HG02938 (cell line): ENCODE results near the gene SMAD3.
"Not testable (repeated sequence)": the region's sequence is repeated elsewhere in the genome, so short reads cannot be mapped to it uniquely, and the experiment has no call there.

ENCODE experiments used
- ATAC-seq: cut with Tn5 transposase; IDR thresholded peaks from one replicate; pipeline ENCODE4 v1.9.1; 2021; ENCODE audit warnings: mild to moderate bottlenecking, moderate library complexity; ENCODE audit not compliant: unreplicated experiment

SMAD3 gene

DNA sequence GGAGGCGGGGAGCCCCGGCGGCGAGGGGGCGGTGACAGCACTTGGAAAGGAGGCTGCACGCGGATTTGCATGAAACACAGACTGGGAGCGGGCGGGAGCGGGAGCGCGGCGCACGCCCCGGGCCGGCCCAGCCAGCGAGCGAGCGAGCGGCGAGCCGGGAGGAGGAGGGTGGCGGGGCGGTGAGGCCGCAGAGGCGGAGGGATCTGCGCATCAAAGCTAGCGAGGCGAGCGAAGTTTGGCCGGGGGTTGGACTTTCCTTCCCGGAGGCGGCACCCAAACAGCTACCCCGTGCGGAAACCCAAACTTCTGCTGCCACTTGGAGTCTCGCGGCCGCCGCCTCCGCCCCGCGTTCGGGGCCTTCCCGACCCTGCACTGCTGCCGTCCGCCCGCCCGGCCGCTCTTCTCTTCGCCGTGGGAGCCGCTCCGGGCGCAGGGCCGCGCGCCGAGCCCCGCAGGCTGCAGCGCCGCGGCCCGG lies at the start of gene SMAD3:
Gene SMAD3, plus strand, starts transcription at position 72 of the 475 bp plus-strand sequence. CDS start 553 bp downstream, outside the sequence.
- peak; percentile 54 for ATAC-seq

DNA sequence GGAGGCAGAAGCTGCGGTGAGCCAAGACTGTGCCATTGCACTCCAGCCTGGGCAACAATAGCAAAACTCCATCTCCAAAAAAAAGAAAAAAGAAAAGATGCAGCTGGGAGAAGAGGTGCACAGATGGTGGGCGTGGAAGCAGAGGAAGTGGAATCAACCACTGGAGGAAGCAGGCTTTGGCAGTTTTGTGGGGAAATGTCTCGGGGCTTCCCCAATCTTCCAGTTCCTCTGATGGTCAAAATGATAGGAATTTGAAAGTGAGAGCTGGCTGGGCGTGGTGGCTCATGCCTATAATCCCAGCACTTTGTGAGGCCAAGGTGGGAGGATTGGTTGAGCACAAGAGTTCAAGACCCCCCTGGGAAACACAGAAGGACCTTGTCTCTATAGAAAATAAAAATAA lies 48.1 kb upstream of the SMAD3 start:
- ATAC-seq, result no peak

DNA sequence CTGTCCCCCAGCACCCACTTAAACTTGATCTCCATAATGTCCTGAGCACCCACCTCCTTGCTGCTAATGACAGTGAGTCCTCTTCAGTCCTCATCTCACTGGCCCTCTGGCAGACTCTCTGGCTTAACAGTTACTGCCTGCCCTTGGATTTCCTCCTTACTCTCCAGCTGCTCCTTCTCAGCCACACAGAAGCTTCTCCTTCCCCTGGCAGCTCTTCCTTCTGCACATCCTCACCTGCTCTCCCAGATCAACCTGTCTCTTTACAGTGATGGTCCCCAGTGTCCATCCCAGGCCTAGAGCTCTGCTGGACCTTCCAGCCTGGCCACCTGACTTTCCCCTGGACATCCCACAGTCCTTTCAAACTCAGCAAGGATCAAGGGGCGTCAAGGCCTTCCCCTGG lies 47.4 kb upstream of the SMAD3 start:
- ATAC-seq, result no peak

DNA sequence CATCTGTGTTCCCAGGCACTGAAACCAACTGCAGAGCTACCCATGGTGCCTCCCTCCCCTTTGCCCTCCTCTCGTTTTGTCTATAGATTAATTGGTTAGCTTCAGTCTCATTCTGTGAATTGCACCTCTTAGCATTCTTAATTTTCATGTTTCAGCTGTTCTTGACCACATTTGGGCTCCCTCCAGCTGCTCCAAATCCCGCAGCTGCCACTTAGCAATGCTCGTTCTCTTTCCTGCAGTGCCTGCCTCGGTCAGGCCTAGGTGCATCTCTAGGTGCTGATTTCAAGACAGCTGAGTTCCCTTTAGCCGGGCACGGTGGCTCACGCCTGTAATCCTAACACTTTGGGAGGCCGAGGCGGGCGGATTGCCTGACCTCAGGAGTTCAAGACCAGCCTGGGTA lies 47.0 kb upstream of the SMAD3 start:
- ATAC-seq, result no peak

DNA sequence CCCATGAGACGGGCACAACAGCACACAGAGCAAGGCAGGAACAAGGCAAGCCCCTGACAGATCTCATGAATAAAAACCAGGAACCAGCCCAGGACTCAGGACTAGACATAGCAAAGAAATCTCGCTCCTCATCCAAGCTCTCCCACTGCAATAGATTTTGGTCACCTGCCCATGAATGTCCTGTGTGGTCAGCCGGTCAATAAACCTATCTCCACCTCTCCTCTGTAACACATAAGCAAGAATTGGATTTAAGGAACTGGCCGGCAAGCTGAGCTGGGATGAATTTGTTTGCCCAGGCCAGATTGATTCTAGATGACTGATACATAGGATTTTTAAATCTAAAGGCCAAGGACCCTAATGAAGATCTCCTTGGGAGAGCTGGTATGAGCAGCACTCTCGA lies 46.3 kb upstream of the SMAD3 start:
- ATAC-seq, result no peak

DNA sequence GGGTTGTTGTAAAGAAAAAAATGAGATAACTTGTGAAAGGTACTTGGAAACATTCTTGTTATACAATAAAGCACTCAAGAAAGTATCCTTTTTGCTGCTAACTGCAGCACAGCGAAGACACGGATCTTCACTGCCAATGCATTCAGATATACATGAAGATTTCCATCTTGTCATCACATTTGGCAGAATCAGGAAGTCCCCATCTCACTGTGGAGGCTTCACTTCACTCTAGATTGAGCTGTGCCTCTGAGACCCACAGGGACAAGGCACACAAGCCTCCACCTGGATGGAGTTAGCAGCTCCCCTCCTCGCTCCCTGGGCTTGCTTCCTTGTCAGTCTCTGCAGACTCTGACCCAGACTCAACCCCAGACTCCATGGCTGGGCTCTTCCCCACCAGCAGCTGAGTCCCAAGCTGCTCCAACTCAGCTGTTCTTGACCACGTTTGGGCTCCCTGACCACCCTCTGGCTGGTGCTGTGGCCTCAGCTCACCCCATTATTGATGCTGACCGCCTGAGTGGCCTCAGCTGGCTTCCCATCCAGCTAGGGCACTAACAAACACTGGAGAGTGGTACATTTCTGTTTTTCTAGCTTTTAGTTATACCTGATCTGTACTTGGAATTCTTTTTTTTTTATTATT lies 45.4 kb upstream of the SMAD3 start:
- no peak for ATAC-seq

DNA sequence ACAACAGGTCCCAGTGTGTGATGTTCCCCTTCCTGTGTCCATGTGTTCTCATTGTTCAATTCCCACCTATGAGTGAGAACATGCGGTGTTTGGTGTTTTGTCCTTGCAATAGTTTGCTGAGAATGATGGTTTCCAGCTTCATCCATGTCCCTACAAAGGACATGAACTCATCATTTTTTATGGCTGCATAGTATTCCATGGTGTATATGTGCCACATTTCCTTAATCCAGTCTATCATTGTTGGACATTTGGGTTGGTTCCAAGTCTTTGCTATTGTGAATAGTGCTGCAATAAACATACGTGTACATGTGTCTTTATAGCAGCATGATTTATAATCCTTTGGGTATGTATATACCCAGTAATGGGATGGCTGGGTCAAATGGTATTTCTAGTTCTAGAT lies 44.7 kb upstream of the SMAD3 start:
- ATAC-seq, result not testable (repeated sequence)

DNA sequence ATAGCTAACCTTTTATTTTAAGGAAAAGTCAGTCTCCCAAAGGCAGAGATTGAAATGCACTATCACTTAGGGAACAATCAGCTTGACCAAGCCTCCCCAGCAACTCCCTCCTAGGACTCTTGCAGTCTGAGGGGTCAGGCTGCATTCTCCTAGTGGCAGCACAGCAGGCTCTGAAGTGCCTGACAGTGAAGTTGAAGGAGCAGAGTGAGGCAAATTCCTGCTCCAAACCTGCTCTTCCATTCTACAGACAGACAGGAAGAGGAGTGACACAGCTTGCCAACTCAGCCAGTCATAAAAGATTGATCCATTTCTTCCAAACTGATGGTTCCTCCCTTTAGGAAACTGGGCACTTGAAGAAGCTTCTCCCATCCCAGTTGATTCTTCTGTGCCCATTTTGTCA lies 43.9 kb upstream of the SMAD3 start:
- ATAC-seq, result no peak

DNA sequence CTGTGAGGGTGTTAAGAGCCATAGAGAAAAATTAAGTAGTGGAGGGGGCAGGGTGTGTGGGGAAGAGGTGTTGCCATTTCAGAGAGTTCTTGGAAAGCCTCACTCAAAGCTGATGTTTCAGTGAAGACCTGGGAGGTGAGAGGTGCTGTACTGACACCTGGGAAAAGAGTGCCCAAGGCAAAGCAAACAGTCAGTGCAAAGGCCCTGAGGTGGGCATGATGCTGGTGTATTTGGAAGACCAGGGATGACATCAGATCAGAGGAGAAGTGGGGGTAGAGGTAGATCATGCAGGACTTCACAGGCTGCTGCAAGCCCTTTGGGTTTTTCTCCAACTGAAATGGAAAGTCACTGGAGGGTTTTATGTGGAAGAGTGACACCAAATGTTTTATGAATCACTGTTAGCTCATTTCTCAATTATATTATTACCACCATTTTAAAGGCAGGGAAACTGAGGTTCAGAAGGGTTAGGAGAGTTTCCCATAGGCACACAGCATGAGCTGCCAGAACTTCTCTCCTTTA lies 42.8 kb upstream of the SMAD3 start:
- no peak for ATAC-seq

DNA sequence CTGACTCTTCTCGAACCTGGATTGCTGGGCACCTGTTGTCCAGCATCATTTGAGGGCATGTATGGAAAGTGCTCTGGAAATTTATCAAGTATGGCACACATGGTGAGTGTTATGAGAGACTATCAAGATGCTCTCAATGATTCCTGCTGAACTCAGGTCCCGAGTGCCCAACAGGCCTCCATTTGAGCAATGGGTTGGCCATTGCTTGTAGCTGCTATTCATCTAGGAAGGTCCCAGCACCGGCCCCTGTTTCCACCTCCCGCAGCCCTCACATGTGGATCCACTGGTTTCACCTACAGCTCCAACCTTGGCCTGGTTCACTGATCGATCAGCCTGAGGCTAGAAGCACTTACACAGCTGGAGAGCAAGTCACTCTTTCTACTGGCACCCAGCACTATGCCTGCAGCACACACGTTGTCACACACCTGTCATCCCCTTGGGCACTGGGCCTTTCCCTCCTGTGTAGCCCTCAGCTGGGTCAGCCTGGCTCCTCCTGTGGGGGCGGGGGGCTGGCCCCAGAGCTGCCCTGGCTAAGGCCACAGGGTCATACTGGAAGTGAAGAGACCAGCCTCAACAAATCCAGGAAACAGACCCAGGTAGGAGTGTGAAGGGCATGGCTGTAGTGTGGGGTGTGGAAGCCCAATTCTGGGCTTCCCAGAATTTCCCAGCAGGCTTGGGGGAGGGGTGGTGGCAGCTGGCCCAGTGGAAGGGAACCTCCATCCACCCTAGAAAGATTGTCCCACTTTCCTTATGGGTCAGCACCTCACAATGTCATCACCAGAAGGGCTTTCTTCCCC lies 41.7 kb upstream of the SMAD3 start:
- no peak for ATAC-seq

DNA sequence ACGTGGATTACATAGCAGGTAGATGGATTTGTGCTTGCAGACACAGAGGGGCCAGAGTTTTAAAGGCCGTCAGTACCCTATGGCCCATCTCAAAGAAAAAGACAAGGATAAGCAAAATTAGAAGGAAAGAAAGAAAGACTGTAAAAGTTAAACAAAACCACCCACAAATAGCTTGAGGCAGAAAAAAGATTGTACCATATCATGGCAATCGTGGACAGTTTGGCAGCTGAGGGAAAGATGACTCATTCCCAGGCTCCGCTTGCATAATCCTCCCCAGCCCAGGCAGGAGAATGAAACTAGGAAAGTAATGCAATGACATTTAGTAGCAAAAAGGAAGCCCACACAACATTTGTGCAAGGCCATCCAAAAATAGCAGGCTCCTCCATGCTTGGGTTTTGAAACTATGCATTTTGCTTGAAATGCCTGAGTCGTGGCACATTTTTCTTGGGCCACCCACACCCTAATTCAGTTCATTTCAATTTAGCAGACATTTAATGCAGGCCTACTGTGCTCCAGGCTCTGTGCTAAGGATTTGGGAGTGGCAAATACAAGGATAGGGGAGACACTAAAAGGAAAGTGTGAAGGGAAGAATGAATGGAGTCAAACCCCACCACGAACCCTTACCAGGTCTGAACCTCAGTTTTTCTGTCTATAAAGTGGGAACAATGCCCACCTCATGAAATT lies 40.9 kb upstream of the SMAD3 start:
- no peak for ATAC-seq

DNA sequence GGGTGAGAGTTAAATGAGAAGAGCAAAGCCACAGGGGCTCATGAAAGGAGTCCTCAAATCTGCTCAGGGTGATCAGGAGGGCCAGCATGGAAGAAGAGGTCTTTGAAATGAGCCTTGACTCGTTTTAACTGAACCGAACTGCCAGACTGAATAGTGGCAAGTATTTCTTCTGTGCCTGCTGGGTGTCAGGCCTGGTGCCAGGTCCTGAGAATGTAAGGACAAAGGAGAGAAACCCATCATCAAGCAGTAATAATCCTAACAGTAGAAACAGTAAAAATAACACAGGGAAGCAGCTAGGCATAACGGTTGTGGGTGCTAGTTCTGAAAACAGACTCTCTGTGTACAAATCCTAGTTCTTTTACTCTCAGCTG lies 40.4 kb upstream of the SMAD3 start:
- ATAC-seq, result no peak

DNA sequence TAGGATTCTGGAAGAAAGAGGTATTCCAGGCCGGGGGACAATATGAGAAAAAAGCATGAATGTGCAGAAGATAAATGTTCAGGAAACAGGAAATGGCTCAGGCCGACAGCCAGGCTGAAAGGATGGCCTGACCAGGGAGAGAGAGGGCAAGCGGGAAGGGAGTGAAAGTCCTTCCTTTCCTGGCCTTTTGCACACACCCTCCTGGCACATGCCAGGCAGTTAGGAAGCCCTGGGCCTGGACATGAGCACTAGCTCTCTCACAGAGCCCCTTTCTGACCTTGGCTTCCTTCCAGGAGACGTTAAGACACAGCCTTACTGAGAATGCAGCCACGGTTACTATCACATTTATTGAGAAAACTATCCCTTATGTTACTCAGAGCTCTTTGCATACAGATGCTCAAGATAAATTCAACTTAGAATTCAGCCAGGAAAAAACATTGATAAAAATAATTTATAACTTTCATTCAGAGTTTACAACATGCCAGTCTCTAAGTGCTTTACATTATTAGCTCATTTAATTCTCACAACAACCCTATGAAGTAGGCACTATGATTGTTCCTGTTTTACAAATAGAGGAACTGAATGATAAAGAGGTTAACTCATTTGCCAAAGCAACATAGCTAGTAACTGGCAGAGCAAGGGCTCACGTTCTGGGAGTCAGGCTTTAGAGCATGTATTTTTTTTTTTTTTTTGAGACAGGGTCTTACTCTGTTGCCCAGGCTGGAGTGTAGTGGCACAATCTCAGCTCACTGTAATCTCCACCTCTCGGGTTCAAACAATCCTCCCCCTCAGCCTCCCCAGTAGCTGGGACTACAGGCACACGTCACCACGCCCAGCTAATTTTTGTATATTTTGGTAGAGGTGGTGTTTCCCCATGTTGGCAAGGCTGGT lies 39.4 kb upstream of the SMAD3 start:
- ATAC-seq, result no peak

DNA sequence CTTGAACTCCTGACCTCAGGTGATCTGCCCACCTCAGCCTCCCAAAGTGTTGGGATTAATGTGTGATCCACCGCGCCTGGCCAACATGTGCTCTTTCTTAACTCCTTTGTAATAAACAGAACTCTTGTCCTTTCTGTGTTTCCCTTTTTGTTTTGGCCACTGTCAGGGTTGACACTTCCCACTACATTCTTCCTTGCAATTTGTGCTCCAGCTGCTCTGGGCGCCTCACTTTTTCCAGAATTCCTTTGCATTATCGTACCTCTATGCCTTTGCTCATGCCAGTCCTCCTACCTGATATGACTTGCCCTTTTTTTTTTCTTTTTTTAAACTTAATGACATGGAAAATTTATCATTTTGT lies 38.8 kb upstream of the SMAD3 start:
- ATAC-seq, result no peak

DNA sequence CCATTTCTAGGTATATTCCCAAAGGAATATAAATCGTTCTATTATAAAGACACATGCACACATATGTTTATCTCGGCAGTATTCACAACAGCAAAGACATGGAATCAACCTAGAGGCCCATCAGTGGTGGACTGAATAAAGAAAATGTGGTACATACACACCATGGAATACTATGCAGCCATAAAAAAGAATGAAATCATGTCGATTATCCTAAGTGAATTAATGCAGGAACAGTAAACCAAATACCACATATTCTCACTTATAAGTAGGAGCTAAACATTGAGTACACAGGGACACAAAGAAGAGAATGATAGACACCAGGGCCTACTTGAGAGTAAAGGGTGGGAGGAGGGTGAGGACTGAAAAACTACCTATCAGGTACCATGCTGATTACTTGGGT lies 37.0 kb upstream of the SMAD3 start:
- not testable (repeated sequence) for ATAC-seq

DNA sequence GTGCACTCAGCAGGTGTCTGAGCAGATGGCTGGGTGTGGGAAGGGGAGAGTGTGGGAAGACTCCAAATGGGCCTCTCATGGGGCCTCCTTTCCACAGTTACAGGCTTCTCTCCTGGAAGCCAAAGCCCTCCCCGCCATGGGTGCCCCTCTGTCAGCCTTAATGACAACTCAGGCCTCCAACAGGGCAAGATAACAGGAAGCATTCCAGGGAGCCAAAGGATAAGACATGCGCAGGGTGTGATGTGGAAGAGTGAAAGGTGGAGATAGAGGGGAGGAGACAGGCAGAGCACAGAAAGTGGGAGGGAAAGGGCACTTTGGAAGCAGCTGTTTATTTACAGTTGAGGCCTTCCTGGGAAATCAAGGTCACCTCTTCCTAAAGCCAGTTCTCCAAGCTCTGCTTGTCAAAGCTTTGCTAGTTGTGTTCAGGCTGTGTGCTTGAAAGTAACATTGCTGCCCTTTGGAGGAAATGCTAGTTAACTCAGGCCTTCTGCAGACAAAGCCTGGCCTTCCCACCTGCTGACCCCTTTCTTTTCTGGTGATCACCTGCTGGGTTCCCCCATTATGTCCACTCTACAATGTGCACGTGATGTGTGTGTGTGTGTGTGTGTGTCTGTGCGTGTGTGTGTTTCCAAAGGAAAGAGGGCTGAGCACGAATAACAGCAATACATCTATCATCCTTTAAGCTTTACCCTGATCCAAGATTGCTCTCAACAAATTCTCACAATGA lies 35.2 kb upstream of the SMAD3 start:
- no peak for ATAC-seq

DNA sequence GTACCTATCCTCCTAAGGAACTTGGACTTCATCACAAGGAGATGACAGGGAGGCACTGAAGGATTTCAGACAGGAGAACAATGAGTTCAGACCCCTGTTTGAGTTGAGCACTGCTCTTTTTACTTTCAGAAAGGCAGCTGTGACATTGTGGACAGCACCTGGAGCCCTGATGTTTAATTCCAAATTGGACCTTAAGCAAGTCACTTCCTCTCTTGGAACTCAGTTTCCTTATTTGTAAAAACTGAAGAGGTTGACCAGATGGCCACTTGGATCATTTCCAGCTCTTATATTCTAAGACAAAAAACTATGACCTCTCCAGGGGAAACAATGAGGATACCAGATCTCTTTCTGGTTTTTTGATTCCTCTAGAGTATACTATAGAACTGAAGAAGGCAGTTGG lies 34.1 kb upstream of the SMAD3 start:
- no peak for ATAC-seq

DNA sequence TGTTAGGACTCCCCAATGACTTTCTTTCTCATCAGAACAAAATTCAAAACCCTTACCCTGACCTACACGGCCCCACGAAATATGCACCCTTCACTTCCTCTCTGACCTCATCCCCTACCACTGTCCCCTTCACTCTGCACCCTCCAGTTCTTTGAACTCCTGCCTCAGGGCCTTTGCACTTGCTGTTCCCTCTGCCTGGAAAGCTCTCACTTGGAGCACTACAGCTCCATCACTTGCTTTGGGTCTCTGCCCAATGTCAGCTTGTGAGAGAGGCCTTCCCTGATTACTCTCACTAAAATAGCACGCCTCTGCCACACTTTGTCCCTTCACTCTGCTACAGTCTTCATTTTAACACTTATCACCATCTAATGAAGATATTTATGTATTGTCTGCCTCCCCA lies 32.8 kb upstream of the SMAD3 start:
- no peak for ATAC-seq

DNA sequence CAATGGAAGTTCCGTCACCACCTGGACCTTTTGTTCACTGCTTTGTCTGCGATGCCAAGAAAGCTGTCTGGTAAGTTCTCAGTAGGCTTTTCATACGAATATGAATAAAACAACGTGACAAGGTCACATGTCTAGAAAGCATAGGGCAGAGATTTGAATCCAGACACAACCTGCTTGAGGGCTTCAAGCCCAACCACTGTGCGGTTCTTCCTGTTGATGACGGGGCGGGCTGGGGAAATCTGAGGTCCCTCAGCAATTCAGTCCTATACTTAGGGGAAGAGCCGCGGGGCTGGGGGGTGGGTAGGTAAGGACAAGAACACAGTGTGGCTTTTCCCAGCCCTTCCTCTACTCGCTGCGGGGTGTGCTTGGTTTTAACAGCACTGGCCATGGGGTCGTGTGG lies 32.4 kb upstream of the SMAD3 start:
- ATAC-seq, result no peak

DNA sequence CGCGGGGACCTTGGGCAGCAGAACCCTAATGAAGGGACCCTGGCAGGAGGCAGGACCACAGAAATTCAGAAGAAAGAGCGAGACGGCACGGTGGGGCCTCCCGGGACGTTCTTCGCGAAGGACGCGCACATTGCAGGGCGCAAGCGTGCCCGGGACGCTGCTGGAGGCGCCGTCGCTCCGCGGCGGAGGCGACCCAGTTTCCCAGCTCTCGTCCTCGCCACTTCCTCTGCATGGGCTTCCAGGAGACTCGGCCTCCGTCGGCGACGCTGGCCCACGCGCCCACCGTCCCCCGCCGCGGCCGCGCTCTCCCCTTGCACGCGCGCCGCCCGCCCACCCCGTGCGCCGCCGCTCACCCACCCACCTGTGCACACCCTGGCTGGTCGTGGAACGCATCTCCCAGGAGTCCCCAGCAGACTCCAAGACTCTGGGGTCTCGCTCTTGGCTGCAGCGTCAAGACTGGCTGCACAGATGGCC lies 31.8 kb upstream of the SMAD3 start:
- no peak for ATAC-seq
